HT1080 (cell line): ENCODE data around the gene NANOG. TPM values are rescaled to one million over a fixed set of nuclear protein-coding genes. Genes with fewer than 3 reads are reported as not detected.
"Not testable (repeated sequence)": the region's sequence is repeated elsewhere in the genome, so short reads cannot be mapped to it uniquely, and the experiment has no call there.

Experiments
- DNase-seq: peaks from one replicate; pipeline ENCODE4 v3.0.0-alpha.2; 2015; ENCODE audit warnings: low read depth
- total RNA-seq: library from RNA; depleted of rRNA; stranded (reverse); fragments of >200 nt; shearing (Covaris generic); gene quantifications from 2 replicates; pipeline ENCODE4 v1.2.3, GENCODE V29; 2014

Gene NANOG
- total RNA-seq, 1 experiment from 2014 or later = not detected

GRCh38 chr12:7798750-7799308 is 9.6 kb downstream of the NANOG start:
- DNase-seq = not testable (repeated sequence)

- DNase-seq = no peak
Measured at GRCh38 chr12:7801460-7801859, 12.3 kb downstream of the NANOG start.

GRCh38 chr12:7806319-7806718 is 17.1 kb downstream of the NANOG start:
- DNase-seq = not testable (repeated sequence)

GRCh38 chr12:7806863-7807487 is 17.8 kb downstream of the NANOG start:
- peak; percentile 70 for DNase-seq

- DNase-seq = not testable (repeated sequence)
Measured at GRCh38 chr12:7825754-7826153, 36.6 kb downstream of the NANOG start.

- DNase-seq = not testable (repeated sequence)
Measured at GRCh38 chr12:7829737-7830136, 40.5 kb downstream of the NANOG start.

- peak; percentile 47 for DNase-seq
Measured at GRCh38 chr12:7832059-7832696, 43.0 kb downstream of the NANOG start.

GRCh38 chr12:7833201-7833600 is 44.0 kb downstream of the NANOG start:
- DNase-seq = not testable (repeated sequence)

- DNase-seq = no peak
Measured at GRCh38 chr12:7833831-7834230, 44.6 kb downstream of the NANOG start.

GRCh38 chr12:7834701-7835100 is 45.5 kb downstream of the NANOG start:
- no peak for DNase-seq

GRCh38 chr12:7835116-7835515 is 45.9 kb downstream of the NANOG start:
- DNase-seq = no peak

- DNase-seq = no peak
Measured at GRCh38 chr12:7835766-7836165, 46.6 kb downstream of the NANOG start.

GRCh38 chr12:7837366-7837765 is 48.2 kb downstream of the NANOG start:
- DNase-seq = no peak

- not testable (repeated sequence) for DNase-seq
Measured at GRCh38 chr12:7839226-7839625, 50.0 kb downstream of the NANOG start.

- DNase-seq = not testable (repeated sequence)
Measured at GRCh38 chr12:7839848-7840247, 50.6 kb downstream of the NANOG start.

- DNase-seq = not testable (repeated sequence)
Measured at GRCh38 chr12:7842444-7842843, 53.2 kb downstream of the NANOG start.

GRCh38 chr12:7843149-7843548 is 53.9 kb downstream of the NANOG start:
- DNase-seq = not testable (repeated sequence)

- DNase-seq = not testable (repeated sequence)
Measured at GRCh38 chr12:7843583-7843982, 54.4 kb downstream of the NANOG start.

- no peak for DNase-seq
Measured at GRCh38 chr12:7844116-7844515, 54.9 kb downstream of the NANOG start.

- DNase-seq = not testable (repeated sequence)
Measured at GRCh38 chr12:7847226-7848097, 58.3 kb downstream of the NANOG start.

GRCh38 chr12:7848098-7848422 is 58.9 kb downstream of the NANOG start:
- DNase-seq = not testable (repeated sequence)
